Fibroblast of lung (primary cell): ENCODE measurements around the gene CHRNA9. TPM values are rescaled to one million over a fixed set of nuclear protein-coding genes. Genes with fewer than 3 reads are reported as not detected.

Experiments used
- DNase-seq, 2 donors: peaks; one replicate each; pipeline versions ENCODE4 v3.0.0 to v3.0.0-alpha.2; 2010; ENCODE audit warnings: low read depth in 2 of 2
- H2AFZ ChIP-seq: 2 replicates; pipeline ENCODE4 v1.5.1; 2012; ENCODE audit warnings: low read length, control low read depth, inconsistent platforms
- H3K27ac ChIP-seq: 2 replicates; pipeline ENCODE4 v1.5.1; 2011; ENCODE audit warnings: low read length, control low read depth; ENCODE audit not compliant: insufficient read depth
- H3K27me3 ChIP-seq: 2 replicates; pipeline ENCODE4 v1.5.1; 2011; ENCODE audit warnings: mild to moderate bottlenecking, low read length; ENCODE audit not compliant: control insufficient read depth, insufficient read depth
- H3K36me3 ChIP-seq: 2 replicates; pipeline ENCODE4 v1.5.1; 2011; ENCODE audit warnings: low read length; ENCODE audit not compliant: control insufficient read depth, insufficient read depth
- H3K4me1 ChIP-seq: 2 replicates; pipeline ENCODE4 v1.5.1; 2011; ENCODE audit warnings: low read length; ENCODE audit not compliant: control insufficient read depth, insufficient read depth; ENCODE audit errors: extremely low read depth
- H3K4me2 ChIP-seq: 2 replicates; pipeline ENCODE4 v1.5.1; 2011; ENCODE audit warnings: low read length, control low read depth; ENCODE audit not compliant: insufficient read depth; ENCODE audit errors: extremely low read depth
- H3K4me3 ChIP-seq, 4 experiments: fragments of 200-600 bp in 1 of 4; sonication (generic) in 1 of 4; replicated peaks in 1 of 4; 2 replicates each; pipeline ENCODE4 v1.5.1; 2011 to 2016; ENCODE audit warnings: low read length in 4 of 4, low read depth in 3 of 4, mild to moderate bottlenecking in 3 of 4, control low read depth in 2 of 4, inconsistent platforms in 1 of 4, mixed read lengths in 1 of 4; ENCODE audit not compliant: insufficient read depth in 1 of 4; ENCODE audit errors: control extremely low read depth in 1 of 4
- H3K79me2 ChIP-seq: 2 replicates; pipeline ENCODE4 v1.5.1; 2012; ENCODE audit warnings: mild to moderate bottlenecking, low read length, inconsistent platforms; ENCODE audit not compliant: control insufficient read depth, insufficient read depth
- H3K9ac ChIP-seq: 2 replicates; pipeline ENCODE4 v1.5.1; 2011; ENCODE audit warnings: mild to moderate bottlenecking, low read length, control low read depth; ENCODE audit not compliant: insufficient read depth
- H3K9me3 ChIP-seq: 2 replicates; pipeline ENCODE4 v1.5.1; 2012; ENCODE audit warnings: low read depth, low read length; ENCODE audit not compliant: control insufficient read depth, insufficient read depth
- H4K20me1 ChIP-seq: 2 replicates; pipeline ENCODE4 v1.5.1; 2011; ENCODE audit warnings: low read length; ENCODE audit not compliant: control insufficient read depth, insufficient read depth; ENCODE audit errors: extremely low read depth
- CTCF ChIP-seq, 2 donors: IDR thresholded peaks in 1 of 2; conservative IDR thresholded peaks in 1 of 2; 1 replicate in 1 of 2; 2 replicates in 1 of 2; pipeline ENCODE4 v1.5.1; 2011 to 2012; ENCODE audit warnings: low read length in 2 of 2, control low read depth in 1 of 2, inconsistent platforms in 1 of 2, low read depth in 1 of 2, mild to moderate bottlenecking in 1 of 2
- EZH2 ChIP-seq: IDR thresholded peaks from 2 replicates; pipeline ENCODE4 v1.5.1; 2012; ENCODE audit warnings: low read length, control low read depth, mild to moderate bottlenecking; ENCODE audit errors: missing control alignments
- polyA plus RNA-seq, 2 donors: library from polyadenylated mRNA; depleted of rRNA in 1 of 2; stranded (reverse) in 1 of 2; unstranded in 1 of 2; fragments of >200 nt; gene quantifications; 2 replicates each; pipeline ENCODE4 v1.2.1, GENCODE V29; 2011 to 2012; ENCODE audit warnings: missing spikeins in 1 of 2
- total RNA-seq: library from RNA; depleted of rRNA; stranded (reverse); fragments of >200 nt; gene quantifications from 2 replicates; pipeline ENCODE4 v1.2.1, GENCODE V29; 2014

The CHRNA9 gene
- total and polyA plus RNA-seq, 2 donors (not counting 1 experiment from before 2014, with no cell fraction given) = not detected

DNA sequence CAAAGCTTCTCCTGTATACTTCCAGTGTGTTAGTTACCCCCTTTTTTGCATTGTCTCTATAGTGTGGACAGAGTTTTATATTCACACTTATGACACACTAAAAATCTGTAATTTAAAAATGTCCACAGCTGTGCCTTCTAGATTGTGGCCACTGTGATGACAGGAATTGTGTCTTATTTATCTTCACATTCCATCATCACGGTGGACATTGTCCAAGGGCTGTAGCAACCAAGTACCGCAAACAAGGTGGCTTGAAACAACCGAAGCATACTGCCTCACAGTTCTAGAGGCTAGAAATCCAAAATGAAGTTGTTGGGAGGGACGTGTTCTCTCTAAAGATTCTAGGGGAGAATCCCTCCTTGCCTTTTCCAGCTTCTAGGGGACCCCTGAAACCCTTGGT lies 32.3 kb downstream of the CHRNA9 start:
- no peak overlapping the region for H3K4me2 ChIP-seq
- no peak overlapping the region for H3K4me3 ChIP-seq
- TF ChIP-seq CTCF (conservative IDR thresholded peaks at IDR 0.05 in 1 of 2, IDR thresholded peaks at IDR 0.05 in 1 of 2; ENCODE audit: low read depth in 1 of 2, low read length in 2 of 2) = no peak
- no peak for TF ChIP-seq EZH2
- H3K27me3 ChIP-seq = no peaks in the 10 kb centered on the region
- H3K27ac ChIP-seq = no peak overlapping the region
- no peaks in the 10 kb centered on the region for H4K20me1 ChIP-seq
- H3K9me3 ChIP-seq = no peaks in the 10 kb centered on the region
- H3K79me2 ChIP-seq = no peaks in the 10 kb centered on the region
- H3K36me3 ChIP-seq = no peaks in the 10 kb centered on the region
- no peak overlapping the region for H2AFZ ChIP-seq
- H3K4me1 ChIP-seq = no peaks in the 10 kb centered on the region
- no peak overlapping the region for H3K9ac ChIP-seq
- no peak for DNase-seq

DNA sequence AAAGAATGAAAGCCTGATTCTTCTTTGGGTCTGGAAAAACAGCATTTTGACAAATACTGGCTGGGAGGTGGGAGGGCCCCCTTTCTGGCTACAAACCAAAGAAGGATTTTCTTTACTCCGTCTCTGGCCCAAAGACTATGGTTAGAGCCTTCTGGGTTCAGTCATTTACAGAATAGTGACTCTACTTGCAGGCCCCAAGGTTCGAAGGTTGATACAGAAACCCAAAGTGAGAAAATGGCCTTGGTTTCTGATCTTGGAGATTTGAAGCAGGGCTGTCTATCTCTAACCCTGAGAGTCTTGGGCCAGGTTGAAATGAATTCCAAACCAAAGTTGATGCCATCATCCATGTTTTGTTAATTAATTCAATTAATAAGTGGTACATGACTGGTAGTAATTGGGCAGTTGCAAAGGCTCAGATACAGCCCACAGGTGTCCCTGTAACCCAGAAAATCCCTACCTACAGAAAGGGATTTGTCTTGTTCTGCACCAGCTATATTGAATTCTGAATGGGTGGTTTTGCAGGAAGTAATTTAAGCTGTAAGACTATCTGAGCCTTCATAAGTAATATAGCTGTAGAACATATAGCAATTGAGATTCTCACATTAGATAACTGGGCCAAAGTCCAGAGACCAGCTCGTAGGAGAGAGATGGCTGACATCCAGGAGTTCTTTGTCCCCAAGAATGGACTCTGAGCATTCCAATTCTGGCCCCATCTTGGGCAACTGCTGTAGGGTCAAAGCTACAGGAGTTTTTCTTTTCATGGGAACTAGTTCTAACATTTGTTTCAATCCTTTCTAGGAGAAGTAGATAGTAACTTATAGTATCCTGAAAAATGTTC lies 34.5 kb downstream of the CHRNA9 start:
- no peaks in the 10 kb centered on the region for H3K27me3 ChIP-seq
- H3K36me3 ChIP-seq = no peaks in the 10 kb centered on the region
- no peak overlapping the region for H3K27ac ChIP-seq
- no peak overlapping the region for H3K9ac ChIP-seq
- no peaks in the 10 kb centered on the region for H3K4me1 ChIP-seq
- H2AFZ ChIP-seq = no peak overlapping the region
- H3K4me2 ChIP-seq = no peak overlapping the region
- TF ChIP-seq CTCF (conservative IDR thresholded peaks at IDR 0.05 in 1 of 2, IDR thresholded peaks at IDR 0.05 in 1 of 2; ENCODE audit: low read depth in 1 of 2, low read length in 2 of 2) (no peak), EZH2 (no peak)
- H4K20me1 ChIP-seq = no peaks in the 10 kb centered on the region
- no peak for DNase-seq
- no peaks in the 10 kb centered on the region for H3K79me2 ChIP-seq
- H3K4me3 ChIP-seq = no peak overlapping the region
- no peaks in the 10 kb centered on the region for H3K9me3 ChIP-seq

GRCh38 chr4:40372651-40373050 lies 37.5 kb downstream of the CHRNA9 start:
- H3K27me3 ChIP-seq = no peaks in the 10 kb centered on the region
- no peaks in the 10 kb centered on the region for H3K9me3 ChIP-seq
- H3K4me3 ChIP-seq = no peak overlapping the region
- H4K20me1 ChIP-seq = no peaks in the 10 kb centered on the region
- TF ChIP-seq CTCF (conservative IDR thresholded peaks at IDR 0.05 in 1 of 2, IDR thresholded peaks at IDR 0.05 in 1 of 2; ENCODE audit: low read depth in 1 of 2, low read length in 2 of 2) (no peak), EZH2 (no peak)
- DNase-seq = no peak
- no peak overlapping the region for H2AFZ ChIP-seq
- no peaks in the 10 kb centered on the region for H3K4me1 ChIP-seq
- H3K79me2 ChIP-seq = no peaks in the 10 kb centered on the region
- H3K9ac ChIP-seq = no peak overlapping the region
- no peak overlapping the region for H3K4me2 ChIP-seq
- no peaks in the 10 kb centered on the region for H3K36me3 ChIP-seq
- H3K27ac ChIP-seq = no peak overlapping the region
